Measurements from ENCODE around the gene KCNMA1. TPM values are rescaled to one million over a fixed set of nuclear protein-coding genes. Genes with fewer than 3 reads are reported as not detected.

Gene KCNMA1
- total and polyA plus RNA-seq, 2 donors (not counting 1 experiment from before 2014, with no cell fraction given) = 0.82 to 3.1 TPM

GRCh38 chr10:77191324-77192049, 446.1 kb downstream of the KCNMA1 start:
- no peaks in the 10 kb centered on the region for H3K4me1 ChIP-seq (ENCODE audit: control insufficient read depth in 2 of 2, insufficient read depth in 2 of 2, low read length in 2 of 2)
- POLR2A ChIA-PET = no interaction called here
- no peak overlapping the region for H3K4me2 ChIP-seq (replicated peaks; ENCODE audit: low read depth, low read length, poor library complexity, severe bottlenecking)
- no CpG with 5 or more reads among the region's 5 CpGs for WGBS (ENCODE audit: insufficient coverage)
- Mint-ChIP-seq H3K4me3 (no peak overlapping the region), H3K9me3 (ENCODE audit: insufficient read depth) (no peaks in the 10 kb centered on the region), H3K27ac (no peak overlapping the region), H3K27me3 (peaks cover 5% of the 10 kb centered on the region), H3K4me1 (no peaks in the 10 kb centered on the region)
- H3K36me3 ChIP-seq (replicated peaks in 1 of 2; ENCODE audit: control extremely low read depth in 1 of 2, control insufficient read depth in 1 of 2, extremely low read depth in 1 of 2, insufficient read depth in 2 of 2, low read length in 1 of 2) = no peaks in the 10 kb centered on the region
- no peak for ATAC-seq (ENCODE audit: low read depth)
- CTCF ChIA-PET = interaction anchor here (0.8 to 1.1 kb wide), 2 partner anchors 17 to 23 kb away, joined by 3 to 4 read pairs; no protein-coding TSS in a partner anchor
- no peak overlapping the region for H3K9ac ChIP-seq (ENCODE audit: low read length)
- TF ChIP-seq CTCF (IDR thresholded peaks at IDR 0.05) = no peak
- TF ChIP-seq EZH2 (IDR thresholded peaks at IDR 0.05; ENCODE audit: borderline replicate concordance, insufficient read depth, low read depth, low read length, poor library complexity, severe bottlenecking) = no peak
- no peaks in the 10 kb centered on the region for H4K20me1 ChIP-seq (ENCODE audit: control insufficient read depth, insufficient read depth, low read length, poor library complexity, severe bottlenecking)
- no peak overlapping the region for H3K4me3 ChIP-seq (ENCODE audit: control extremely low read depth in 1 of 5, extremely low read depth in 1 of 5, insufficient read depth in 1 of 5, low read depth in 2 of 5, low read length in 4 of 5)
- no peak for DNase-seq
- H3K79me2 ChIP-seq (ENCODE audit: control insufficient read depth, insufficient read depth, low read length) = no peaks in the 10 kb centered on the region
- intact Hi-C loops (cut with micrococcal nuclease) = no loop called here
- H3K9me3 ChIP-seq (ENCODE audit: control extremely low read depth in 1 of 3, control insufficient read depth in 2 of 3, insufficient read depth in 1 of 3, low read length in 2 of 3) = no peaks in the 10 kb centered on the region
- no peak overlapping the region for H2AFZ ChIP-seq (ENCODE audit: insufficient read depth, low read depth, low read length, poor library complexity, severe bottlenecking)
- no peak overlapping the region for H3K27ac ChIP-seq (ENCODE audit: low read length in 2 of 2)
- peaks cover 0 to 5% (median 0%) of the 10 kb centered on the region in 4 experiments for H3K27me3 ChIP-seq (replicated peaks in 1 of 4; ENCODE audit: control extremely low read depth in 1 of 4, control insufficient read depth in 3 of 4, insufficient read depth in 4 of 4, low read length in 3 of 4)

GRCh38 chr10:77190291-77190690, 447.3 kb downstream of the KCNMA1 start:
- peaks cover 0 to 5% (median 0%) of the 10 kb centered on the region in 4 experiments for H3K27me3 ChIP-seq (replicated peaks in 1 of 4; ENCODE audit: control extremely low read depth in 1 of 4, control insufficient read depth in 3 of 4, insufficient read depth in 4 of 4, low read length in 3 of 4)
- WGBS (ENCODE audit: insufficient coverage) = no CpG with 5 or more reads among the region's 1 CpG
- H4K20me1 ChIP-seq (ENCODE audit: control insufficient read depth, insufficient read depth, low read length, poor library complexity, severe bottlenecking) = no peaks in the 10 kb centered on the region
- POLR2A ChIA-PET = no interaction called here
- intact Hi-C loops (cut with micrococcal nuclease) = no loop called here
- no peak for TF ChIP-seq CTCF (IDR thresholded peaks at IDR 0.05)
- no peaks in the 10 kb centered on the region for H3K79me2 ChIP-seq (ENCODE audit: control insufficient read depth, insufficient read depth, low read length)
- CTCF ChIA-PET = interaction anchor here (1.4 kb wide), 1 partner anchor 17 kb away, joined by 7 read pairs; no protein-coding TSS in a partner anchor
- Mint-ChIP-seq H3K27ac (no peak overlapping the region), H3K27me3 (peaks cover 5% of the 10 kb centered on the region), H3K4me3 (no peak overlapping the region), H3K9me3 (ENCODE audit: insufficient read depth) (no peaks in the 10 kb centered on the region), H3K4me1 (no peaks in the 10 kb centered on the region)
- H3K27ac ChIP-seq (ENCODE audit: low read length in 2 of 2) = no peak overlapping the region
- H3K9me3 ChIP-seq (ENCODE audit: control extremely low read depth in 1 of 3, control insufficient read depth in 2 of 3, insufficient read depth in 1 of 3, low read length in 2 of 3) = no peaks in the 10 kb centered on the region
- DNase-seq (no peak), ATAC-seq (ENCODE audit: low read depth) (no peak)
- H2AFZ ChIP-seq (ENCODE audit: insufficient read depth, low read depth, low read length, poor library complexity, severe bottlenecking) = no peak overlapping the region
- H3K9ac ChIP-seq (ENCODE audit: low read length) = no peak overlapping the region
- H3K4me3 ChIP-seq (ENCODE audit: control extremely low read depth in 1 of 5, extremely low read depth in 1 of 5, insufficient read depth in 1 of 5, low read depth in 2 of 5, low read length in 4 of 5) = no peak overlapping the region
- no peaks in the 10 kb centered on the region for H3K4me1 ChIP-seq (ENCODE audit: control insufficient read depth in 2 of 2, insufficient read depth in 2 of 2, low read length in 2 of 2)
- no peak overlapping the region for H3K4me2 ChIP-seq (replicated peaks; ENCODE audit: low read depth, low read length, poor library complexity, severe bottlenecking)
- no peaks in the 10 kb centered on the region for H3K36me3 ChIP-seq (replicated peaks in 1 of 2; ENCODE audit: control extremely low read depth in 1 of 2, control insufficient read depth in 1 of 2, extremely low read depth in 1 of 2, insufficient read depth in 2 of 2, low read length in 1 of 2)

All from B cell (primary cell).